PC-3 (cell line): ENCODE data around the gene SHLD2. TPM values are rescaled to one million over a fixed set of nuclear protein-coding genes. Genes with fewer than 3 reads are reported as not detected.
"Not testable (repeated sequence)": the region's sequence is repeated elsewhere in the genome, so short reads cannot be mapped to it uniquely, and the experiment has no call there.

Experiments
- ATAC-seq: fragments of 200-7000 bp; cut with Tn5 transposase; 2 replicates; pipeline ENCODE4 v1.9.1; 2020; ENCODE audit warnings: mild to moderate bottlenecking, moderate library complexity
- BruUV-seq: library from RNA; stranded (reverse); fragments of 400-500 nt; replicated peaks from 2 replicates; lab custom pipeline; 2021; lab: Mats Ljungman, UMichigan
- CTCF ChIA-PET: fragments of 300-600 bp; sonication (Branson Sonifier 250); formaldehyde crosslinking; loops from one replicate; lab custom pipeline; 2022; ENCODE audit warnings: antibody characterized with exemption; lab: Charles Lee
- POLR2A ChIA-PET: fragments of 300-600 bp; sonication (Branson Sonifier 250); formaldehyde crosslinking; loops from one replicate; lab custom pipeline; 2022; ENCODE audit warnings: antibody characterized with exemption; ENCODE audit not compliant: unreplicated experiment; lab: Charles Lee
- DNase-seq: peaks from one replicate; pipeline ENCODE4 v3.0.0-alpha.2; 2015
- H2AFZ ChIP-seq: fragments of 300-600 bp; sonication (generic); 2 replicates; pipeline ENCODE4 v1.6.0; 2016; ENCODE audit warnings: antibody characterized with exemption, low read length
- H3F3A ChIP-seq: fragments of 300-600 bp; sonication (generic); one replicate; pipeline ENCODE4 v1.6.0; 2017; ENCODE audit warnings: antibody characterized with exemption, low read length, control low read depth, mild to moderate bottlenecking; ENCODE audit not compliant: unreplicated experiment
- H3K27ac ChIP-seq: fragments of 300-600 bp; sonication (generic); 2 replicates; pipeline ENCODE4 v1.5.1; 2016; ENCODE audit warnings: mild to moderate bottlenecking, low read length
- H3K27me3 ChIP-seq: fragments of 300-600 bp; sonication (generic); 2 replicates; pipeline ENCODE4 v1.6.1; 2016; ENCODE audit warnings: low read length, mixed read lengths
- H3K36me3 ChIP-seq: fragments of 300-600 bp; sonication (generic); 2 replicates; pipeline ENCODE4 v1.6.1; 2016; ENCODE audit warnings: low read depth, mixed run types, low read length, mixed read lengths
- H3K4me1 ChIP-seq: fragments of 300-600 bp; sonication (generic); 2 replicates; pipeline ENCODE4 v1.5.1; 2016; ENCODE audit warnings: low read length; ENCODE audit not compliant: insufficient read depth
- H3K4me2 ChIP-seq: fragments of 300-600 bp; sonication (generic); 2 replicates; pipeline ENCODE4 v1.6.0; 2016; ENCODE audit warnings: low read length
- H3K4me3 ChIP-seq: fragments of 300-600 bp; sonication (generic); 2 replicates; pipeline ENCODE4 v1.5.1; 2016; ENCODE audit warnings: mild to moderate bottlenecking, low read length, mixed read lengths
- H3K79me2 ChIP-seq: fragments of 300-600 bp; sonication (generic); 2 replicates; pipeline ENCODE4 v1.6.1; 2017; ENCODE audit warnings: low read length, mixed read lengths
- H3K9ac ChIP-seq: fragments of 300-600 bp; sonication (generic); 2 replicates; pipeline ENCODE4 v1.6.0; 2016; ENCODE audit warnings: mild to moderate bottlenecking, low read length
- H3K9me2 ChIP-seq: fragments of 300-600 bp; sonication (generic); replicated peaks from 2 replicates; pipeline ENCODE4 v1.6.1; 2016; ENCODE audit warnings: mixed run types, low read length, mixed read lengths
- H3K9me3 ChIP-seq: fragments of 300-600 bp; sonication (generic); 2 replicates; pipeline ENCODE4 v1.6.1; 2016; ENCODE audit warnings: low read length, mixed read lengths
- H4K20me1 ChIP-seq: fragments of 300-600 bp; sonication (generic); 2 replicates; pipeline ENCODE4 v1.6.1; 2016; ENCODE audit warnings: low read length, mixed read lengths
- intact Hi-C: fragments of 100-400 bp; cut with micrococcal nuclease; formaldehyde crosslinking; loops from 2 replicates; pipeline ENCODE4 v1.9.0; 2023
- total RNA-seq: library from RNA; depleted of rRNA; stranded (reverse); fragments of >200 nt; gene quantifications from 2 replicates; pipeline ENCODE4 v1.2.3, GENCODE V29; 2014

Gene SHLD2
- total RNA-seq, 1 experiment from 2014 or later: 16.0 TPM

- H3K27me3 ChIP-seq, H3K27ac ChIP-seq, H3K4me3 ChIP-seq, POLR2A ChIA-PET, H3K4me2 ChIP-seq, H3K9me2 ChIP-seq, H2AFZ ChIP-seq, H3K4me1 ChIP-seq, H3F3A ChIP-seq, H3K79me2 ChIP-seq, H3K9me3 ChIP-seq, DNase-seq, BruUV-seq, H4K20me1 ChIP-seq, H3K36me3 ChIP-seq, CTCF ChIA-PET, H3K9ac ChIP-seq, intact Hi-C loops, ATAC-seq: not testable (repeated sequence)
These were observed 37.2 kb downstream of the SHLD2 start for GRCh38 chr10:87132176-87132575.

GRCh38 chr10:87133936-87134335 lies 38.9 kb downstream of the SHLD2 start:
- CTCF ChIA-PET, H3K4me3 ChIP-seq: not testable (repeated sequence)

DNA sequence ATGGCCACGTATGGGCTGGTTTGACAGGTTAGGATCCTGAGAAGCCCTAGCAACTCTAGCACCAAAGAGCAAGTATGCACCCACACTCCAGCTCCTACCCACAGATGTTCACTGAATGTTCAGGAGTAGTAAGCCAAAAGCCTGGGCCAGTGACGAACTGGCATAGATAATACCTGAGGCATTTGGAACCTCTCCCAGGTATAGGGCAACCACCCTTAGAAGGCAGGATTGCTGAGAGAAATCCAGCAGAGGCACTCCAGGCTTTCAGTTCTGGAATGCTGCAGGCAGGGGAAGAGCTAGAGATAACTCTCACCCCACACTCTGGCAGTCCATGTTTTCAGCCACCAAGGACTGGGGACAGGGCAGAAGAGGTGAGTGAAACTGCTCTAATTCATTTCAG lies 39.4 kb downstream of the SHLD2 start:
- H3K9me2 ChIP-seq, H3K36me3 ChIP-seq, H4K20me1 ChIP-seq, CTCF ChIA-PET, ATAC-seq, POLR2A ChIA-PET, intact Hi-C loops, H2AFZ ChIP-seq, H3K4me1 ChIP-seq, H3K4me2 ChIP-seq, H3K27ac ChIP-seq, DNase-seq, BruUV-seq, H3K27me3 ChIP-seq, H3K9me3 ChIP-seq, H3K79me2 ChIP-seq, H3K4me3 ChIP-seq, H3K9ac ChIP-seq, H3F3A ChIP-seq: not testable (repeated sequence)

More at GRCh38 chr10:87133936-87134335, 38.9 kb downstream of the SHLD2 start:
- ATAC-seq, intact Hi-C loops, H3K27me3 ChIP-seq, H3K79me2 ChIP-seq, H3K9me2 ChIP-seq, H3K4me1 ChIP-seq, H3K36me3 ChIP-seq, DNase-seq, BruUV-seq, H4K20me1 ChIP-seq, H3F3A ChIP-seq, H2AFZ ChIP-seq, POLR2A ChIA-PET, H3K4me2 ChIP-seq, H3K9me3 ChIP-seq, H3K9ac ChIP-seq, H3K27ac ChIP-seq: not testable (repeated sequence)

- H3K27ac ChIP-seq, CTCF ChIA-PET, BruUV-seq: not testable (repeated sequence)
These were observed 42.5 kb downstream of the SHLD2 start for GRCh38 chr10:87137478-87137877.

GRCh38 chr10:87142230-87143108 lies 47.5 kb downstream of the SHLD2 start:
- H3K4me1 ChIP-seq, H3K9me3 ChIP-seq, BruUV-seq, H4K20me1 ChIP-seq, CTCF ChIA-PET, POLR2A ChIA-PET, H3K9me2 ChIP-seq, H3K36me3 ChIP-seq, H3K27me3 ChIP-seq, H3K79me2 ChIP-seq, H2AFZ ChIP-seq, H3K9ac ChIP-seq, H3F3A ChIP-seq, intact Hi-C loops, H3K4me3 ChIP-seq: not testable (repeated sequence)
- DNase-seq: peak; percentile 66
- Histone ChIP-seq H3K4me2 (peak overlapping the region; percentile 46), H3K27ac (0 out of 2 replicates have a peak overlapping the region, but pooled peaks have one; percentile 37)
- ATAC-seq: peak; percentile 83

More at GRCh38 chr10:87137478-87137877, 42.5 kb downstream of the SHLD2 start:
- H3K9ac ChIP-seq, H3K4me1 ChIP-seq, ATAC-seq, POLR2A ChIA-PET, H4K20me1 ChIP-seq, H3K9me2 ChIP-seq, H3K27me3 ChIP-seq, H3K36me3 ChIP-seq, H3F3A ChIP-seq, H3K9me3 ChIP-seq, intact Hi-C loops, DNase-seq, H2AFZ ChIP-seq, H3K4me3 ChIP-seq, H3K79me2 ChIP-seq, H3K4me2 ChIP-seq: not testable (repeated sequence)

GRCh38 chr10:87143109-87143418 lies 48.1 kb downstream of the SHLD2 start:
- ATAC-seq, H4K20me1 ChIP-seq, H3F3A ChIP-seq, H2AFZ ChIP-seq, CTCF ChIA-PET, POLR2A ChIA-PET, H3K9ac ChIP-seq, H3K36me3 ChIP-seq, DNase-seq, intact Hi-C loops, H3K4me2 ChIP-seq, H3K4me1 ChIP-seq, H3K9me3 ChIP-seq, H3K79me2 ChIP-seq, BruUV-seq, H3K27ac ChIP-seq, H3K27me3 ChIP-seq, H3K9me2 ChIP-seq, H3K4me3 ChIP-seq: not testable (repeated sequence)
